ENCODE results near the gene STX16.
"Not testable (repeated sequence)": the region's sequence is repeated elsewhere in the genome, so short reads cannot be mapped to it uniquely, and the experiment has no call there.

STX16 gene

DNA sequence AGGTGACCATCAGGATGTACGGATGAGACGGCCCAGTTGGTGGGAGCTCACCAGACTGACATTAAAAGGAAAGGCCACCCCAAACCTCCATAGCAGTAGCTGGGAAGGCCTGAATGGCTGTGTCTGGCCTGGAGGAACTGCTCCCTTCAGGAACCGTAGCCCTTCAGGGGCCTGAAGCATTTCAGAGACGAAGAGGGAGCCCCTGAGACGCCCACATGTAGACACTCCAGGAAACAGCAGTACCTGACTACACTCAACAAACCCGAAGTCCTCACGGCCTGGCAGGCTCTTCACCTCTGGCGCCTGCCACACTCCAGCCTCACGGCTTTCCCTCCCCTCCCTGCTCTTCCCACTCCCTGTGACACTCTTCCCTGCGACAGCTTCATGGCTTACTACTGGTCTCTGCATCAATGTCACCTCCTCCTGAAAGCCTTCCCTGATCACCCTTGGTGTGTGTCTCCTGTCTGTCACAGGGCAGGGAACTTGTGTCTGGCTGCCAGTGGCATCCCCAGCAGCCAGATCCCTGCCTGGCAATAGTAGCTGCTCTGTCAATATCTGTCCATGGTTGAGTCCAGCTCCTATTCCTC lies 14.6 kb upstream of the STX16 start:
- H3K4me3 ChIP-seq (ENCODE audit: low read depth, low read length), result no peak overlapping the region

DNA sequence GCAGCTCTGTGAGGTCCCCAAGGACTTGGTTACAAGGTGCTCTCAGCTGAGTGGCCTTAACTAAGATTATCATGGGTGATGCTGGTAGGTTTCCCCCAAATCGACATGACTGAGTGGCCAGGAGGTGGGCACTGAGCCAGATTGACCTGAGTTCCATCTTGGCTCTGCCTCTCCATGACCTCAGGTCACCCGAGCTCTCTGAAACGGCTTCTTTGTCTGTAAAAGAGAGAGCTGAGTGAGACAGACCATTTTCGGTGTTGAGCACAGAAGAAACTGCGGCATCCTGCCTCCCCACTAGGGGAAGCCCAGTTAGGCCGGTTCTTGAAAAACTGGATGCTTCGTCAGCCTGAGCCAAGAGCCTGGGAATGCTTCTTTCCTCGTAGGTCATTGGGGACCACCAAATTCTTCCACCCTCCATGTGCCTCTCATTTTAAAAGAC lies 14.1 kb upstream of the STX16 start:
- no peak overlapping the region for H3K4me3 ChIP-seq (ENCODE audit: low read depth, low read length)

DNA sequence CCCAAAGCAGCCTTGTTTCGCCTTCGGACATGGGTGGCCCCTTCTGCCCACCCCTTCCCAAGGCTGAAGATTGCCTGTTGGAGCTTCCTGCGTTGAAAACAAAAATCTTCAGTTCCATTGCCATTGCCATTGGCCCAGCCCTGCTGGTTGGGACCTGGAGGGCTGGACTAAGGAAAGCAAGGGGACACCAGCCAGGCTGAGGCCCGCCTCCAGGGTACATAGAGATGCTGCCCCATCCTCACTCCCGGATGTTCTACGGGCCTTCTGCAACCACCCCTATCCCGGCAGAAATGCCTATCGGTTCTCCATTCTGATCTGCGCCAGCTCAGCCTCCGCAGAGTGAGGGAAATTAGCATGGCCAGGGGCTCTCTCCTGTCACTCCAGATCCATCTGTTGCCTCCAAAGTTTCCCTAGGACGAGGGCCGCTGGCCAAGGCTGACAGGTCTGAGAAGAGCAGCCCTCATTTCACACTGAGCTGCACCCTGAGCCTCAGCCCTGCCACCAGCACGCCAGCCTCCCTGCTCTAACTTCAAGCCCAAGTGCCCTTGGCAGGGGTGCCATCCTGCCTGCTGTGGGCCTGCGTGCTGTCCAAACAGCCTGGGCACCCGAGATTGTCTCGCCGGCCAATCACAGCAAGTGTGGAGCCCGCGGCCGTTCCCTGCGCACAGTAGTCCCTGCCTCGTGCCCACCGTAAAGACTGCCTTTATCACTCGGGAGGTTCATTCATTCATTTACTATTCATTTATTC lies 13.4 kb upstream of the STX16 start:
- H3K4me3 ChIP-seq (ENCODE audit: low read depth, low read length), result no peak overlapping the region

DNA sequence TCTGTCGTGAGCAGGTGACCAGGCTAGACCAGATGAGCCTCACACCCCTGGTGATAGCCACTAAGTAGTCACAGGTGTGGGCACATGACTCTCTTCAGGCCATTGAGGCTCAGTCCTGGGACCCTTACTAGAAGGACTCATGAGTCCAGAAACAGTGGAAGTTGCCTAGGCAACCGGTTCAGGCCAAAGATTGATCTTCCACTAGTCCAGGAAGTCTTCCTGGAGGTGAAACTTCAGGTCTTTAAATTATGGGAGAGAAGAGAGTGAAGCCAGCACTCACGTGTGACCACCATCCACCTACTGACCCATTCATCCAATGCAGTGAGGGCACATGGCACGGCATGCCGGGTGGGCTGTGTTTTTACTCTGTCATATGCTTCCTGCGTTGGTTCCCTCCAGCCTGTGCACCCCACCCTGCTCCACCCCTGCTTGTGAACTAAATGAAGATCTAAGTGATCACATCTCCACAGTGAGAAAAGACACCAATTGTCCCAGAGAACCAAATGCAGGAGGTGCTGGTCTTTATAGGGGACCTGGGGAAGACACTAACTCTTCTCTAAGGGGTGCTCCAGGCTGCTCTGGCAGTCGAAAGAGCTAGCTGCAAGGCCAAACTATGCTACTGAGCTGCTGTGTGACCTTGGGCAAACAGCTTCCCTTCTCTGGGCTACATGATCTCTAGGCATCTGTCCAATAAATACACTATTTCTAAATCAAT lies 12.5 kb upstream of the STX16 start:
- H3K4me3 ChIP-seq (ENCODE audit: low read depth, low read length), result no peak overlapping the region

DNA sequence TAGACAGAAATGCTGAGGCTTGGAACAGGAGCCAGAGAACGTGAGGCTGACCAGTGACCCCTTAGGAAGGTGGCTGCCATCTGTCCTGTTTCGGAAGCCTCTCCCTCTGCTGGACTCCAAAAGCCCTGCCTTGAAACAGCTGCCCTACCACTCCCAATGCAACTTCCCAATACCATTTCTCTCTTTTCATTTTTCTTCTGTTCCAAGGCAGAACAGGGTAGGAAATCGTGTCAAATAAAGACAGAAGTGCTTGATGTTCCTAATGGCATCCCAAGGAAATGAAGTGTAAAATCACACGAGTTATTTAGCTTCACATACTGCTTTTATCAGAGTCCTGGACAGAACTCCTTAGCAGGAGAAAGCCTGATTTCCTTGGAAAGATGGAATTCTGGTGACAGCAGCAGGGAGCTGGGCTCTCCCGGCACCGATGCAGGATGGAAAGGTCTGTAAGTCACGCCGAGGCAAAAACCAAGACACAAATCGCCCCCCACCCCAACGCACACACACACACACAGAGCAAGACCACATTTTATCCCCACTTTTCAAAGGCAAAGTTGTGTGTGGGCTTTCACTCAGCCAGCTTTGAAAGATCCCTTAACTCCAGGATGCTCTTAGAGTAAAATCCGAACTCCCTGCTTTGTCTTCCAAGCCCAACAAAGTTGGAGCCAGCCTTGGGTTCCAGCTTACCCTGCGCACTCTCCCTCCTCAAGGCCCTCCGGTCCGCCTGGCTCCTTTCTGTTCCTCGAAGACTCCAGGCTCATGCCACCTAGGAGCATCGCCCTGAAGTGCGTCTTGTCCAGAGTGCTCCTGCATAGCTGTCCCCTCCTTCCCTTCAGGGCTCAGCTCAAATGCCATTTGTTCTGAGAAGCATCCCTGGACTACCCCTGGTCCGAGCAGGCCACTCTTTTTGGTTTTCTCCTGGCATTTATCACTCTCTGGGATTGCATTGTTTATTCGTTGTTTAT lies 11.6 kb upstream of the STX16 start:
- H3K4me3 ChIP-seq (ENCODE audit: low read depth, low read length), result no peak overlapping the region

DNA sequence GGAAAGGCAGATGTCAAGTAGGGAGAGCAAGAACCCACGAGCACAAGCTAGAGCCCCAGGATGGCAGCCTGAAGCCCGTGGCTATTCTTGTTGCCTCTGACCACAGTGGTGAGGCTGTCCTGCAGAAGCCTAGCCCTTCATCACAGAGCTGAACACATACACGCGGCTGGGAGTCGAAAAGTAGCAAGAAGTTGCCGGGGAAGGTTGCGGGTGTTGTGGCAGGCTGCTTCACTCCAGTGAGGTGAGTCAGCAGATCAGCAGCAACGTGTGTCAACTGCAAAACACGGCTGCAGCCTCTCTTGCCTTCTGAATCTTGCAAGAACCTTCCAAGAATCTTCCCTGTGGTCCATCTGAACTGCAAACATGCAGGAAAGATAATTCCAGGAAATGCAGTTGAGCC lies 10.6 kb upstream of the STX16 start:
- H3K4me3 ChIP-seq (ENCODE audit: low read depth, low read length), result no peak overlapping the region

DNA sequence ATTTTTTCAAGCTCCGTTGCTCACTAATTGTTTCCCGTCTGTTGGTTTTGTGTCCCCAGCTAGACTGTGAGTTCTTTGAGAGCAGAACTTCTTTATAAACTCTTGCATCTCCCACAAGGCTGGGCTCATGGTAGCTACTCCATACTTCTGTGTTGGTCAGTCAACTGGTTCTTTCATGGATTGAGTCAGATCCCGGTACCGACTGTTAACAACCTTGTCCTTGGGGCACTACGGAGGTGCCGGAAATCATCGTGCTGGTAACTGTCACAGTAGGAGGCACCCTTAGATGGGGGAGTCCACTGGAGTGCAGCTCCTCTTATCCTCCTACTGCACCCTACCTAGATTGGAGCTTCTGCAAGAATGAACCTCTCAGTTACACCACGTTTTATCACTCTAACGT lies 8.6 kb upstream of the STX16 start:
- H3K4me3 ChIP-seq (ENCODE audit: low read depth, low read length), result no peak overlapping the region

DNA sequence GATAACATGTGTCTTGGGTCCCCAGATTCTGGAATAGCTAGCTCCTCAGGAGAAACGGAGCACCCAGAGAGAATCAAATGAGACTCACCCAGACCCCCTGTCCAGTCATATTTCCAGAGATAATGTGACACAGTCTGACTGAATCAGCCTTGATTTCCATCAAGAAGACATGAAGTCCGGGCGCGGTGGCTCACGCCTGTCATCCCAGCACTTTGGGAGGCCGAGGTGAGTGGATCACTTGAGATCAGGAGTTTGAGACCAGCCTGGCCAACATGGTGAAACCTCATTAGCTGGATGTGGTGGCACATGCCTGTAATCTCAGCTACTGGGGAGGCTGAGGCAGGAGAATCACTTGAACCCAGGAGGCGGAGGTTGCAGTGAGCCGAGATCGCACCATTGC lies 8.2 kb upstream of the STX16 start:
- H3K4me3 ChIP-seq (ENCODE audit: low read depth, low read length), result not testable (repeated sequence)

DNA sequence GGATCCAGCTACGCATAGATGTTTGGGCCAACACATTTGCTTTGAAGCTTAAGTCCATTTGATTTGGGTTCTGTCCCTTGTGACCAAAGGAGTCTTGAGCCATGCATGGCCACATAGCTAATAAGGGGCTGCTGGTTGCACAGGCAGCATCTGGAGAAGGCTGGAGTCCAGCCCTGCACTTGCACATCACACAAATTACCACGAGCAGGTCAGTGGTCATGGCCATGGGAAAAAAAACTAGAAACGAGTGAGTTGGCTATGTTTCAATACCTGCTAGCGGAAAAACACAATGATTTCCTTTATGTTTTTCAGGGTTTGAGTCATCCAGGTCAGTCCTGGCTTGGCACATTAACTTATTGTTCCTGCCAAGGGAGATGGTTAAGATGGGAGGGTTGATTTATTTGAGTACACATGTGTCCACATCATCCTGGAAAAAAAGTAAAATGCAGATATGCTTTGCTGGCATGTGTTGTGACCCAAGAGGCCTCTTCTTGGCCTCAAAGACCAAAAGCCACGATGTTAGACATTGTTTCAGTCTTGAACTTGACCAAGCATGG lies 5.6 kb upstream of the STX16 start:
- no peak overlapping the region for H3K4me3 ChIP-seq (ENCODE audit: low read depth, low read length)

DNA sequence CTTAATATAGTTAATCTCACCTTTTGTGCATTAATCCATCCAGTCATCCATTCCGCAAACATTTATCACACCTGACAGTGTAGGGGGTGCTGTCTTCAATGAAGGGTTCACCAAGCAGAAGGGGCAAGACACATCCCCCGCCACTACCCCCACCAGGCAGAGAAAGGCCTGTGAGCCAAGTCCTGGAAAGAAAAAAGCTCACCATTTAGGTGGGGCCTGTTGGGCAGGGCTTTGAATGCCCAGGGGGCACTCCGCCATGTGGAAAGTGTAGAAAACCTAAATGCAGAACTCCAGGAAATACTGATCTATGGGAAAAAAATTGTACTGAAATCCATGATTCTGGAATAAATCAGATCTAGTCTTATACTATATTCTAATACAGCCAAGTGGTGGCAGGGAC lies 4.8 kb upstream of the STX16 start:
- no peak overlapping the region for H3K4me3 ChIP-seq (ENCODE audit: low read depth, low read length)

DNA sequence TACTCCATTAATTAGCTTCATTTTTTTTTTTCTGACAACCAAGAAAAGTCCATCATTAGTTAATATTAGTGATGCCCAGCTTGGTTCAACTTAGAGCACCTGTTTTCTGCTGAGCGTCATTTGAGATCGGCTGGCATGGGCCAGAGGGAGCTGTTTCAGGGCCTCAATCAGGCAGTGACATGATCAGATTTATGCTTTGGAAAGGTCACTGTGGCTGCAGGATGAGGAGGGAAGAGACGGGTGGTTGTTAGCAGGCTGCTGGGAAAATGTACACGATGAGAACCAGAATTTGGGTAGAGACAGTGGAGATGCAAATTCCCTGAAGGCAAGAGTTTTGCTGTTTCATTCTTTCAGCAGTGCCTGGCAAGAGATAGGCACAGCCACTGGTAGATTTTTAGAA lies 4.4 kb upstream of the STX16 start:
- H3K4me3 ChIP-seq (ENCODE audit: low read depth, low read length), result no peak overlapping the region

DNA sequence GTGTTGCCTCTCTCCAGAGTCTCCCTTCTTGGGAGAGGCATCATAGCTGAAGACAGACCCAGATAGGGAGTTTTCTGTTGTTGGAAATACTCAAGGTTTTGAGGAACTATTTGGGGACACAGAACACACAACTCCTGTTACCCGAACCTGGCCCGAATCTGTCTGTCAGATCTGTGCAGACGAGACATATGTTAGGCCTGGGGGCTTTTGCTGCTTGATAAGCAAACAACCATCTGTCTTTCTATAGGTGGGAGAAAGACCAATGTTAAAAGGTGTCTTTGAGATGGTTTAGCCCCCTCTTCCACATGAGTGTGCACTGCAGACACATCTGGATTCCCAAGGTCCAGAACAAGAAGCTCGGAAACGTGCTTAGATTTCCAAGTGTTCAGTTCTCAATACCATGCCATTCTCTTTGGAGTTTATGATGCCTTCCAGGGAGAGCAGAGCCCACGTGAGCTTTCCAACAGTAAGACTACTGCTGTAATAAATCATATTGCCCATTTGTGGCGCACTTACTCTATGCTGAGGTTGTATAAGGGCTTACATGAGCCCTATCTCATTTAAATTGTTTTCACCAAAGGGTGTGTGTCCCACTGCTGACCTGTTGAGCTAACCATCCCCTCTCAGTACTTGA lies 3.8 kb upstream of the STX16 start:
- H3K4me3 ChIP-seq (ENCODE audit: low read depth, low read length), result no peak overlapping the region

DNA sequence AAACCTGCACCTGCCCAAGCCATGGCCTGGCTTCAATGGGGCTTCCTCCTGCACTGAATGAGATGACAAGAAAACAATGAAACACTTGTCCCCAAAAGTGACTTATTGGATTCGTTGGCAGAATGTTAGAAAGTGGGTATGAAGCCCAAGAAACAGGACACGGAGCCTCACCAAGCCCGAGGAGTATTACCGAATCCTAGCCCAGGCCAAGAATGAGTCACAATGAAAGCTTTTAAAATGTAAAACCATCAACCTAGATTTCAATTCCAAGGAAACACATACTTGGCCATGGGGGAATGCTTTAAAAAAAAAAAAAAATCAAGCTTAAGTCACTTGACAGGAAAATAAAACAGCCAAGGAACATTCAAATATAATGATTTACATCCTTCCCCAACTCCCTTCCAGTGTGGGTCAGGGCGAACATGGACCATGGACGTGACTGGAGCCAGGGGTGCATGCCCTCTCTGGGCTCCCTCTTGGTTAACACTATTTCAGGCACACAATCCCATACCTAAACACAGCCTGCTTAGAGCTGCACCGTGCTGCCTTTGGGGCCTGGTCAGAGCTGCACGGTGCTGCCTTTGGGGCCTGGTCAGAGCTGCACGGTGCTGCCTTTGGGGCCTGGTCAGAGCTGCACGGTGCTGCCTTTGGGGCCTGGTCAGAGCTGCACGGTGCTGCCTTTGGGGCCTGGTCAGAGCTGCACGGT lies 3.1 kb upstream of the STX16 start:
- no peak overlapping the region for H3K4me3 ChIP-seq (ENCODE audit: low read depth, low read length)

DNA sequence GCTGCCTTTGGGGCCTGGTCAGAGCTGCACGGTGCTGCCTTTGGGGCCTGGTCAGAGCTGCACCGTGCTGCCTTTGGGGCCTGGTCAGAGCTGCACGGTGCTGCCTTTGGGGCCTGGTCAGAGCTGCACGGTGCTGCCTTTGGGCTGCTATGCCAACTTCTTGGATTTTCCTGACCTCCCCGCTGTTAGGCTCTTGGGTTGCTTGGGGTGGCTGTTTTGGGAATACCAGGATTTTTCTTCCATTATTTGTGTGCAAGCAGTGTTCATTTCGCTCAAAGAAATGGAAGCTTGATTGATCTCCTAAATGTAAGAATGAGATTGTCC lies 2.6 kb upstream of the STX16 start:
- H3K4me3 ChIP-seq (ENCODE audit: low read depth, low read length), result not testable (repeated sequence)

DNA sequence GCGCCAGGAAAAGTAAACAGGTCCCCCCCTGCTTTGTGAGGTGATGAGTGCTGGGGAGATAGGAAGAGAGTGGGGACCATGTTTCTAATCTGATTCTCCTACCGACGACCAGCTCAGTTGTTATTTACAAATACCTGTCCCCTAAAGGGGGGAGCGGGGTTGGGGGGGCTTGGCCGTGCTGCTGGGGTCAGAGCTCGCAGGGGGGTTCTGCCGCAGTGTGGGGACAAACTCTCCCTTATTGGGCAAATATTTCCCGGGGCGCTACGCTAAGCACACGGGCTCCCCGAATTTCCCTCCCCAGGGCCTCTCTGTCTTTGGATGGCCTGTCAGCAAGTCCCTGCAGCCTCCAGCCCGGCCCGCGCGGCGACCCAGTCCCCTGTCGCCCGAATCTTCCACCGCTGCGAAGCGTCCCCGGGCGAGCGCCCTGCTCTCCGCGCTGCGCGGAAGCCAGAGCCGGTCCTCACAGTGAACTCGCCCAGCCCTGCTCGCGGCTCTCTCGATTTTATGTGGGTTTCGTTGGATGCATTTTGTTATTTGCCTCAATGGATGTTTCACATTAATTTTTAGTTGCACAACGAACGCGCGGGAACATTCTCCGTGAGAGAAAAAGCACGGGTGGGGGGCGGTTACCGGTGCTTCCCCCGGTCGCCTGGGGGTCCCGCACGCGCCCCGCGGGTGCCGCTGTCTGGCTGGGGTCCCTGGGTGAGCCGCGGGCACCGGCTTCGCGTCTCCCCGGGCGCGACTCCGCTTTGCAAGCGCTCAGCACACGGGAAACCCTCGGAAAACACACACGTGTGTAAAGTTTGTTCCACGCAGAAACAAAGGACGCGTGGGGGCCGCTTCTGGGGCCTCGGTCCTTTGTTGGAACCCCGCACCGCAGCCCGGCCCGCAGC lies 1.5 kb upstream of the STX16 start:
- peak overlapping the region; percentile 28 for H3K4me3 ChIP-seq (ENCODE audit: low read depth, low read length)

DNA sequence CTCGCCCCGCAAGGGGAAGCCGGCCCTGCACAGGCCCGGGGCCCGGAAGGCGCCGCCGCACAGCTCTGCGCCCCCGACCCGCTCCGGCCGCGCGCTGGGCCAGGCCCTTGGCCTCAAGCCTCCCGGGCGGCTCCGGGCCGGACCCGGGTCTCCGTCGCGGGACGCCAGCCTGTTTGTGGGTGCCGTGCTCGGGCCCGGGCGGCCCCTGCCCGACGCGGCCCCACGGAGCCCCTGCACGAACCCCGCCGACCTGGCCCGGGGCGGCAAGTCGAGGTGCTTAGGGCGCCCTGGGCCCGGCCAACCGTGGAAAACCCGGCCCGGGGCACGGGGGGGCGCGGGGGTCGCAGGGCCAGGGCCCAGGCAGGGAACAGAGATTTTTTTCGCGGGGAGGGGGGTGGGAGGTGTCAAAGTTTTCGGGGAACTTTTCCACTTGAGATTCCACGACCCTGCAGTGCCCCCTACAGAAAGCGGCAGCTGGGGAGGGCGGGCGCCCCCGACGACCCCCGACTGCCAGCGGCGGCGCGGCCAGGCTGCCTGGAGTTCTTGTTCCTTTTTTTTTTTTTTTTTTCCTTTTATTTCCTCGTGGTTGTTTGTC lies 805 bp upstream of the STX16 start:
- H3K4me3 ChIP-seq (ENCODE audit: low read depth, low read length), result peak overlapping the region; percentile 70

DNA sequence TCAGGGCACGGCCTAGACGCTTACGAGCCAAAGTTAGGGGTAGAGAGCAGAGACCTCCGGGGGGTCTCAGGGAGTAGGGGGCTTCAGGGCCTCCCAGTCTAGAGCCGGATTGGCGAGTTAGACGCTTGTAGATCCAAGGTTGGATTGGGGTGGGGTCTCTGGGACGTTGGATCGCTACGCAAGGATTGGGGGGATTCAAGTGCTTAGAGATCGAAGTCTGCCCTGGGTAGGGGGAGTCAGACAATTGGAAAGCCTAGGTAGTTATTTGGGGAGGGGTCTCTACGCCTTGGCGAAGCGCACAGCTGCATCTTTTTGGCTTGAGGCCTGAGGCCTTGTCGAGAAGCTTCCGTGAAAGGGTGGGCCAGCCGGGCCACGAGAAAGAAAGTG lies 469 bp downstream of the STX16 start:
- peak overlapping the region; percentile 70 for H3K4me3 ChIP-seq (ENCODE audit: low read depth, low read length)

DNA sequence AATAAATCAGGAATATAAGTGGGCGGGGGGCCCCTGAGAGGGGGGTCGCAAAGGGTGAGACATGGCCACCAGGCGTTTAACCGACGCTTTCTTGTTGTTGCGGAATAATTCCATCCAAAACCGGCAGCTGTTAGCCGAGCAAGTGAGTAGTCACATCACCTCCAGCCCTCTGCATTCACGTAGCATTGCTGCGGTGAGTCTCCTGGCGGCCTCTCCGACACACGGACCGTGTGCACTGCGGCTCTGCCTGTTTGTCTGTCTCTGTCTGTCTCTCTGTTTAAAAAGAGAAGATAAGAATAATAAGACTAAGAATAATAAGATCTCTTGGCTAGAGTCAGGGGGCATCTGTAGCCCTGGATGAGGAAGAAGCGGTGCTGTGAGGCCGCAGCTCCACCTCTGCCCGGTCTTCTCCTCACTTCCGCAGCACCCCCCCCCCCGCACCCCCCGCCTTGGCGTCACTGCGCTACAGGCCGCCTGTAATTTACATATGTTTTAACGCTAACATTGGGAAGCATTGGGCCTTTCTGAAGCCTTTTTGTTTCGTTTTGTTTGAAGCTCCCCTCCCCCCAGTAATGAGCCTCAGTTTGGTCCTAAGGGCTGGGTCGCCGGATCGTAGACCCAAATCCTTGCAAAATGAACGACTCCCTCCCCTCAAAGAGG lies 993 bp downstream of the STX16 start:
- peak overlapping the region; percentile 70 for H3K4me3 ChIP-seq (ENCODE audit: low read depth, low read length)
